ENCODE data around the gene GCK.

- TF ChIP-seq FOXJ3 (CRISPR knock-in tag; IDR thresholded peaks at IDR 0.05) (no peak), POLR2AphosphoS5 (IDR thresholded peaks at IDR 0.05; ENCODE audit: low read depth, low read length) (no peak), CTCF (IDR thresholded peaks at IDR 0.05) (no peak), MAX (IDR thresholded peaks at IDR 0.05; ENCODE audit: low read depth) (no peak), REST (IDR thresholded peaks at IDR 0.05; ENCODE audit: low read depth, low read length) (no peak), YY1 (IDR thresholded peaks at IDR 0.05; ENCODE audit: low read depth) (no peak)
These were observed 41.0 kb upstream of the GCK start for GRCh38 chr7:44230286-44230685.

Data from SK-N-SH (cell line).